Measurements from ENCODE around the gene GALNT3. TPM values are rescaled to one million over a fixed set of nuclear protein-coding genes. Genes with fewer than 3 reads are reported as not detected.

GALNT3 gene
- total and polyA plus RNA-seq, 7 donors, result 0.10 to 0.99 (median 0.19) TPM; not detected in 2

- intact Hi-C loops (cut with DNase I), result no loop called here
Observed at GRCh38 chr2:165776013-165776412, 18.0 kb downstream of the GALNT3 start.

GRCh38 chr2:165773684-165774083 is 20.4 kb downstream of the GALNT3 start:
- no peaks in the 10 kb centered on the region for H3K4me1 ChIP-seq
- no peak for ATAC-seq
- intact Hi-C loops (cut with DNase I), result no loop called here

More at GRCh38 chr2:165776013-165776412, 18.0 kb downstream of the GALNT3 start:
- DNase-seq (no peak), ATAC-seq (no peak)
- Histone ChIP-seq H3K9me3 (no peaks in the 10 kb centered on the region), H3K27ac (no peak overlapping the region), H3K27me3 (ENCODE audit: insufficient read depth in 3 of 3, low read length in 2 of 3) (no peaks in the 10 kb centered on the region), H3K4me1 (no peaks in the 10 kb centered on the region), H3K36me3 (ENCODE audit: insufficient read depth in 1 of 2, low read depth in 1 of 2) (no peaks in the 10 kb centered on the region), H3K4me3 (no peak overlapping the region)
- 23 to 25% (median 25%) methylated on average over 4 of the region's 4 CpGs for WGBS, 3 donors
- TF ChIP-seq CTCF (IDR thresholded peaks at IDR 0.05), result no peak

GRCh38 chr2:165772183-165772582 is 21.9 kb downstream of the GALNT3 start:
- intact Hi-C loops (cut with DNase I), result no loop called here
- Histone ChIP-seq H3K4me3 (no peak overlapping the region), H3K27me3 (ENCODE audit: insufficient read depth in 3 of 3, low read length in 2 of 3) (no peaks in the 10 kb centered on the region), H3K9me3 (no peaks in the 10 kb centered on the region), H3K36me3 (ENCODE audit: insufficient read depth in 1 of 2, low read depth in 1 of 2) (no peaks in the 10 kb centered on the region), H3K4me1 (no peaks in the 10 kb centered on the region), H3K27ac (no peak overlapping the region)
- DNase-seq (no peak), ATAC-seq (no peak)
- 90 to 94% (median 93%) methylated on average over 3 of the region's 3 CpGs for WGBS, 3 donors
- no peak for TF ChIP-seq CTCF (IDR thresholded peaks at IDR 0.05)

More at GRCh38 chr2:165773684-165774083, 20.4 kb downstream of the GALNT3 start:
- H3K27me3 ChIP-seq (ENCODE audit: insufficient read depth in 3 of 3, low read length in 2 of 3), result no peaks in the 10 kb centered on the region
- no peaks in the 10 kb centered on the region for H3K36me3 ChIP-seq (ENCODE audit: insufficient read depth in 1 of 2, low read depth in 1 of 2)
- no peak for TF ChIP-seq CTCF (IDR thresholded peaks at IDR 0.05)
- no peak for DNase-seq
- H3K27ac ChIP-seq, result no peak overlapping the region
- 64 to 78% (median 70%) methylated on average over 2 of the region's 2 CpGs for WGBS, 3 donors
- no peaks in the 10 kb centered on the region for H3K9me3 ChIP-seq
- H3K4me3 ChIP-seq, result no peak overlapping the region

GRCh38 chr2:165766326-165766927 is 27.6 kb downstream of the GALNT3 start:
- Histone ChIP-seq H3K27ac (no peak overlapping the region), H3K36me3 (ENCODE audit: insufficient read depth in 1 of 2, low read depth in 1 of 2) (no peaks in the 10 kb centered on the region), H3K4me3 (no peak overlapping the region), H3K27me3 (ENCODE audit: insufficient read depth in 3 of 3, low read length in 2 of 3) (no peaks in the 10 kb centered on the region), H3K9me3 (no peaks in the 10 kb centered on the region), H3K4me1 (no peaks in the 10 kb centered on the region)
- intact Hi-C loops (cut with DNase I), result no loop called here
- DNase-seq (no peak), ATAC-seq (no peak)
- TF ChIP-seq CTCF (IDR thresholded peaks at IDR 0.05), result no peak

- WGBS, 3 donors, result 80 to 92% (median 90%) methylated on average over 4 of the region's 4 CpGs
- H3K4me3 ChIP-seq, result no peak overlapping the region
- no peak for ATAC-seq
- no peaks in the 10 kb centered on the region for H3K9me3 ChIP-seq
- intact Hi-C loops (cut with DNase I), result no loop called here
- no peak overlapping the region for H3K27ac ChIP-seq
- no peaks in the 10 kb centered on the region for H3K36me3 ChIP-seq (ENCODE audit: insufficient read depth in 1 of 2, low read depth in 1 of 2)
- no peaks in the 10 kb centered on the region for H3K4me1 ChIP-seq
- no peak for TF ChIP-seq CTCF (IDR thresholded peaks at IDR 0.05)
- no peaks in the 10 kb centered on the region for H3K27me3 ChIP-seq (ENCODE audit: insufficient read depth in 3 of 3, low read length in 2 of 3)
- no peak for DNase-seq
Observed at GRCh38 chr2:165762723-165763122, 31.3 kb downstream of the GALNT3 start.

All from psoas muscle (tissue), 8 donors.